ENCODE data around the gene PHF21B.
"Not testable (repeated sequence)": the region's sequence is repeated elsewhere in the genome, so short reads cannot be mapped to it uniquely, and the experiment has no call there.

Gene PHF21B

DNA sequence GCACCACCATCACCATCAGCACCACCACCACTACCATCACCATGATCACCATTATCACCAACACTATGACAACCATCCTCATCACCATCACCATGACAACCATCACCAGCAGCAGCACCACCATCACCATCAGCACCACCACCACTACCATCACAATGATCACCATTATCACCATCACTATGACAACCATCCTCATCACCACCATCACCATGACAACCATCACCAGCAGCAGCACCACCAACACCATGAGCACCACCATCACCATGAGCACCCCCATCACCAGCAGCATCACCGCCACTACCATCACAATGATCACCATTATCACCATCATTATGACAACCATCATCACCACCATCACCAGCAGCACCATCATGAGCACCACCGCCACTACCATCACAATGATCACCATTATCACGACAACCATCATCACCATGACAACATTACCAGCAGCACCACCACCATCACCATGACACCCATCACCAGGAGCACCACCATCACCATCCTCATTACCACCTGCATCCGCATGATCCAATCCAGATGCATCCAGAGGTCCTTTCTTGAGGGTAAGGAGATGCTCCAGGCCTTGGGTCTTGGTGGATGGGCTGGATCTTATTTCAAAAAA lies 23.8 kb downstream of the PHF21B start:
- no peak for DNase-seq

DNA sequence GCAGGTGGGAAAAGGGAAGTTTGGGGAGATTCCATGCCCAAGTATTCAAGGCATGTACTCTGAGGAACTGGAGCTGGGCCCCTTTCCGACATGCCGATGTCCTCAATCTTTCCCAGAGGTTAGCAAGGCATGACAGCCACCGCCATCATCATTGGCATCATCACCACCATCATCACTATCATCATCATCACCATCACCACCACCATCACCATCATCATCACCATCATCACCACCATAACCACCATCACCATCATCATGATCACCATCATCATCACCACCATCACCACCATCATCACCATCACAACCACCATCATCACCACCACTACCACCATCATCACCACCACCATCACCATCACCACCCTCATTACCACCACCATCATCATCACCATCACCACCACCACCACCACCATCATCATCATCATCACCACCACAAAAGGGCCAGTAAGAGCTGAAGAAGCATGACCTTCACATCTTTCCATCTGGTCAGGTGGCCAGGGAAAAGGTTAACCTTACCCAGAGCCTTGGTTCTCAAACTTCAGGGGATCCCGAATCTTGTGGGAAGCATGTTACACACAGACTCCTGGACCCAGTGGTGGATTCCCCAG lies 25.8 kb downstream of the PHF21B start:
- no peak for DNase-seq

- DNase-seq: no peak
Measured at GRCh38 chr22:44982445-44982844, 27.4 kb downstream of the PHF21B start.

- no peak for DNase-seq
Measured at GRCh38 chr22:44981857-44982256, 27.9 kb downstream of the PHF21B start.

GRCh38 chr22:44979154-44979553 lies 30.7 kb downstream of the PHF21B start:
- no peak for DNase-seq

- DNase-seq: no peak
Measured at GRCh38 chr22:44975427-44976262, 34.2 kb downstream of the PHF21B start.

DNA sequence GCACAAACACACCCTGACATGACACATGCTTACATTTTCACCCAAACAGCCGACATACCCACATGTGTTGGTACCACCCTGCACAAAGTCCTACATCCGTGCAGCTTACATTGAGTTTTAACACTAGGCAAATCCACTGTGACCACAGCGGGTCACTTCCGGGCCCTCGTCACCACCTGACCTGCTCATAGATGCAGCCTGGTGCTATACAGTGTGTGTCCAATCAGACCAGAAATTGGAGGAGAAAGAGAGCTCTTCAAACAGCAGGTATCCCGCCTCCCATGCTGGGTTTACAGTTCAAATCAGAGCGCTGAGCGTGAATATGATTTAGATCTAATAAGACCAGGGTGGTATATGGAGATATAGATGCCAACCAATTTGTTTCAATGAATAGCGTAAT lies 35.4 kb downstream of the PHF21B start:
- no peak for DNase-seq

DNA sequence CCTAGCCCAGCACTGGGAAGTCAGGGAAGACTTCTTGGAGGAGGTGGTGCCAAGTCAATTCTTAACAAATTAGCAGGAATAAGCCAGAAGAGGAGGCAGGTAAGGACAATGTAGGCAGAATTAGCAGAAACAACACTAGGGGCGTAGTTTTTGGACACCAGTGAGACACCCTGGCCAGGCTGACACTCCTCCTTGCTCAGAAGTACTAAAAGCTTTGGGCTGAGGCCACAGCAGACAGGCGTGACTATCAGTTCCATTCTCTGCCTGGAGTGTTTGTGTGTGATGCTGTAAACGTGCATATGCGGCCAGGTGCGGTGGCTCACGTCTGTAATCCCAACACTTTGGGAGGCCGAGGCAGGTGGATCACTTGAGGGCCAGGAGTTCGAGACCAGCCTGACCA lies 36.0 kb downstream of the PHF21B start:
- DNase-seq: no peak

DNA sequence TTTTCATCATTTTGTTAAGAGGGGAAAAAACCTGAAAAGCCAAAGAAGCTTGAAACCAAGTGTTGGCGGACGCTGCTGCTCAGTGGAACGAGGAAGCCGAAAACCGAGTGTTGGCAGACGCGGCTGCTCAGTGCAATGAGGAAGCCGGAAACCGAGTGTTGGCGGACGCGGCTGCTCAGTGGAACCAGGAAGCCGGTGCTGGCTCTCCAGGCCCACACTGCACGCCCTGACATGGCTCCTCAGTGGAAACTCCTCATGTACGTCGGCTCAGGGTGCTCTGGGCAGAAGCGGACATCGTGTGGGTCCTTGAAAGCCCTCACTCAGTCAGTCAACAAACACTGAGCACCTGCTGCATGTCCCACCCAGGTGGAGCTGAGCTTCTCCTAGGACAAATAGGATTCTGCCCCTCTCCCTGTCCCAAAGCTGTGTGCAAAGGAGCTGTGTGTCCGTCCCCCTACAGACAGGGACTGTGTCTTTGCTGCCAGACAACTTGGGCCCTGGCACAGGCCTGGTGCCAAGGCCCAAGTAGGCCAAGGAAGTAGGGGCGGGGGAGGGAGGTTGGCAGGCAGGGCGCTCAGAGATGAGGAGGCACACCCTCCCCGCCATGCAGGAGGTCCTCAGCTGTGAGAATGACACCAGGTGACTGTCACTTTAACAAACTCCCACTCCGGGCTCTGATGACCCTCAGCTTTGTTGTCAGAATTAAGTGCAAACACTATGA lies 37.3 kb downstream of the PHF21B start:
- no peak for DNase-seq

DNA sequence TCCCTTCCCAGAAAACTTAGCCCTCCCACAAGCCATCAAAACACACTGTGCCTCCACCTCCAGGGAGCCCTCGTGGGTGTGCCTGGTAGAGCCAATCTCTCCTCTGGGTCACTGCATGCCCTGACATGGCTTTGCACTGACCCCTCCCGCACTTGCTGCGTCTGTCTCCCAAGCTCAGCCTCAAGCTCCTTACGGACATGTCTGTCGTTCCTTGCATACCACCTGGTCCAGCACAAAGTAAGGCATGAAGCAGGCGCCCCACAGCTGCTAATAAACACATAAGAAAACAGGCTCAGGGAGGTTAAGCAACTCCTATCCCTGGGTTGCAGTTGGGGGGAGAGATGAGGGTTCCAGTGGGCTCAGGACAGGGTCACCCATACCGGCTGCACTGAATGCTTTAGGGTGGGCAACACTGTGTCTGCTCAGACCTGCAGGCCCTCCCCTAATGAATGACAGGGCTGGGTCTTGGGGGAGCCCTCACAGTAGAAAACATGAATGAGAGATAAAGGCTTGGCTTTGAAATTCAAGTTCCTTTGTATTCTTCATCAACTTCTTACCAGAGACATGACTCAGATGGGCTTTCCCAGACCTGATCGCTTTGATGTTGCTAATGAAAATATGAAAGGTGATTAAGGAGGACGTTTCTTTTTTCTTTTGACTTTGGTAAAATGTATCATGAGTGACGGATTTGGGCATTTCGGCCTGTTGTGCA lies 38.0 kb downstream of the PHF21B start:
- no peak for DNase-seq

- DNase-seq: no peak
Measured at GRCh38 chr22:44970291-44970690, 39.5 kb downstream of the PHF21B start.

GRCh38 chr22:44969817-44970216 lies 40.0 kb downstream of the PHF21B start:
- DNase-seq: no peak

DNA sequence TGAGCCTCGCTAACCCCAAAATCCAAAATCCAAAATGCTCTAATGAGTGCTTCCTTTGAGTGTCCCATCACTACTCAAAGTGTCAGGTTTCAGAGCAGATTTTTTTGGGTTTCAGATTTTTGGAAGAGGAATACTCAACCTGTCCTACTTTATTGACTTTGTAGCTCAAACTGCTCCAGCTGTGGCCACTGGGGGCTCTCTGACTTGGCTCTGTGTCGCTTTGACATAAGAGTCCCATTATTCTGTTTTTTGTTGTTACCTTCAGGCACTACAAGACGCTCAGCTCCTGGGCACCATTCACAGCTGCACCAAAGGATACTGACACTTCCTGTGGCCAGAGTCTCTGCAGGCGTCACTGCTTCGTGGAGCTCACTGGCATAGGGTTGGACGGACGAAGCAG lies 41.1 kb downstream of the PHF21B start:
- no peak for DNase-seq

DNA sequence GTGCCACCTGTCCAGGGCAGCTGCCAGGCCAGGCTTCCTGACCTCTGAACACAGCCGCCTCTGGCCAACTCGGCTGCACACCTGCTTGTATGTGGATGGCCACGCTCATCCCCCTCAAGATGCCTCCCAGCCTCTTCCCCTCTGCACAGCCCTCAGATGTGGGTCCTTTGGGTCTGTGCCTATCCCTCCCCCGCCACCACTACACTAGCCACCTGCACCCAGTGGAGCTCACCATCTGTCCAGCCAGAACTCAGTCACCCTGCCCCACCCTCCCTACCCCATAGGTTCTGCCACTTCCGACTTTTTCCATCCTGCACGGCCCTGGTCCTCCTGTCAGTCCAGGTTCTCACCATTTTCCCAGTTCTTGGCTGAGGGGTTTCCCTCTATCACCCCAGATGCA lies 44.6 kb downstream of the PHF21B start:
- DNase-seq: no peak

DNA sequence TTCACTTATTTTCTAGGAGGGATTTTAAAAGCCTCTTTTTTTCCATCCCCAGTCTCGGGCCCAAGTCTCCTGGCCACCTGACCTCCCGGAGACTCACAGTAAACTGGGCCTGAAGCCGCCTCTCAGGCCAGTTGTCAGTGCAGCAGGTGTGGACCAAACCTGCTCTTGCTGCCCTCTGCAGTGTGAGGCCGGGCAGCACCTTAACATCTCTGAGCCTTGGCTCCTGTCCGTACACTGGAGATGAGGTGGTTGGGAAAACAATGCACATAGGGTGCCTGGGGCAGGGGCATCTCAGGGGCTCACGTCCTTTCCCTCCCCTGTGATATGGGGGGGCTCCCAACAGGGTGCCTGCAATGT lies 45.1 kb downstream of the PHF21B start:
- DNase-seq: no peak

DNA sequence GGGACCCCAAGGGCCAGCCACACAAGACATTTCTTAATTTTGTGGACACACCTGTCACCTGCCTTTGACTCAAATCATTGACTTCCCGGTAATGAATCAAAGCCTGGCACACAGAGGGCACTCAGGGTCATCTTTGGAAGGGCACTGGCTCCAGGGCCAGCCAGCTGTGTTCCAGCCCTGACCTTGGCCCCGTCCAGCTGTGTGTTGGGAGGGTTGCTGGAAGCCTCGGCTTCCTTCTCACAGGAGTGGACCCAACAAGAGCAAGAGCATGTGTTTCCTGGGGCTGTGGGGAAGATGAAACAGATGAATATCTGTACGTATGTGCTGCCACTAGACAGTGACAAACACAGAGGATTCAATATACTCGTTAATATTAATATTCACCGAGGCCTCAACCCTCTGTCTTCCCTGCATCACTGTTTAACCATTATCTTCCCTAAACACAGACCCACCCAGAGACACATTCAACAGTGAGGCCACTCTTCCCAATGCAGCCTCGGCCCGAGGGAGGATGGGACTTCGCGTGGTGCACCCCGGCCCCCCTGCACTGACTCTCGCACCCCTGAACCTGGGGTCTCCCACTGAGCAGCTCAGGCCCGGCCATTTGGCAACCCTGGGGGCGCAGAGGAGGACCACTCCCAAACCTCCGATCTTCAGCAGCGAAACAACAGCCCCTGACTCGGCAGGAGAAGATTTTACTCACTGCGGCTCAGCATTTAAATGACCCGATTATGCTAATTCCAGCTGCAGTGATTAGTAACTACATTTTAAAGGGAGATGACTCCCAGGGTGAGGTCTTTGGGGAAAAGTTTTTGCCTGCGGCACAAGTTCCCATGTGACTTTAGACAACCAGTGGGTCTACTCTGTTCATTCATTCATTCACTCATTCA lies 45.7 kb downstream of the PHF21B start:
- DNase-seq: no peak

DNA sequence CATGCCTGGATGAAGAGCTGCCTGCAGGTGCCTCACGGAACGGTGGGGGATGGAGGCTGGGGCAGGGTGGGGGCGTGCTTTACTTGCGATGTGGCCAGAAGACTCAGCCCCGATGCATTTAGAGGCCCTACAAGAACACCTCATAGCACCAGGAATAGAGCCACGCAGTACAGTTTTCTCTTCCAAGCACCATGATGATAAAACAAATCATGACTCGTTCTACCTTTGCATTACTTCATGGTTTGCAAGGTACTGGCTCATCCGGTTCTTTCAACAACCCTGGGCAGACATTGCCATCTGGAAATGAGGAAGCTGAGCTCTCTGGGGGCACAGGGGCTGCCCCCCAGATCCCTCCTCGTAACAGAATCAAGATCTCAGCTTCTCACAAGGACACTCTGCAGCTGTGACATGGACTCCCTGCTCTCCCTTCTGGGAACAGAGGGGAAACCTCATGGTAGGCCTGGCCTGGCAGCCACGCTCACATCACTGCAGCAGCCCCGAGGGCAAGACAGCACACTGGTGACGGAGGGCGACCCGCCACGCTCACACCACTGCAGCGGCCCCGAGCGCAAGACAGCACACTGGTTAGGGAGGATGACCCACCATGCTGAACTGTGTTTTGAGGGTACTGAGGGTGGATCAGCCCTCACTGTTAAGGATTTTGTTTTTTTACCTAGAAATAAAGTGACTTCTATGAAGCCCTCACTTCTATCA lies 46.9 kb downstream of the PHF21B start:
- no peak for DNase-seq

GRCh38 chr22:44961682-44962081 lies 48.1 kb downstream of the PHF21B start:
- DNase-seq: not testable (repeated sequence)

- DNase-seq: no peak
Measured at GRCh38 chr22:44956840-44957767, 52.7 kb downstream of the PHF21B start.

- DNase-seq: no peak
Measured at GRCh38 chr22:44955102-44955501, 54.7 kb downstream of the PHF21B start.

Measured in NCI-H1105 (cell line).